Ascending aorta (tissue), 2 donors: Measurements from ENCODE around the gene COX10. TPM values are rescaled to one million over a fixed set of nuclear protein-coding genes. Genes with fewer than 3 reads are reported as not detected.

ENCODE experiments used
- DNase-seq, 2 donors: peaks; one replicate each; pipeline ENCODE4 v3.0.0-alpha.2; 2019; ENCODE audit warnings: low spot score in 2 of 2
- H3K27ac ChIP-seq, 2 donors: fragments of 200-600 bp; sonication (generic); one replicate each; pipeline ENCODE4 v1.5.1; 2016 to 2017; ENCODE audit warnings: mild to moderate bottlenecking in 1 of 2
- H3K27me3 ChIP-seq: fragments of 200-600 bp; sonication (generic); one replicate; pipeline ENCODE4 v1.5.1; 2017
- H3K36me3 ChIP-seq, 2 donors: fragments of 200-600 bp; sonication (generic); one replicate each; pipeline ENCODE4 v1.5.1; 2016
- H3K4me1 ChIP-seq, 2 donors: fragments of 200-600 bp; sonication (generic); one replicate each; pipeline ENCODE4 v1.5.1; 2016 to 2017; ENCODE audit warnings: mild to moderate bottlenecking in 1 of 2
- H3K4me3 ChIP-seq, 2 donors: fragments of 200-600 bp; sonication (generic); one replicate each; pipeline ENCODE4 v1.5.1; 2016 to 2017; ENCODE audit warnings: mild to moderate bottlenecking in 1 of 2
- H3K9me3 ChIP-seq, 2 donors: fragments of 200-600 bp; sonication (generic); one replicate each; pipeline ENCODE4 v1.5.1; 2016
- intact Hi-C: fragments of 100-400 bp; cut with DNase I; formaldehyde crosslinking; loops from one replicate; pipeline ENCODE4 v1.15.1; 2023
- total RNA-seq: library from RNA; depleted of rRNA; stranded (reverse); fragments of >200 nt; gene quantifications from one replicate; pipeline ENCODE4 v1.1.0, GENCODE V29; 2016
- TF ChIP-seq, protein P1 (sequence below), 3 experiments: fragments of 200-600 bp in 2 of 3; fragments of 450-650 bp in 1 of 3; sonication (generic) in 2 of 3; IDR thresholded peaks; one replicate each; pipeline ENCODE4 v1.5.1; 2016 to 2019; ENCODE audit warnings: antibody characterized with exemption in 3 of 3, mild to moderate bottlenecking in 1 of 3, moderate library complexity in 1 of 3

The COX10 gene
- total RNA-seq, 1 donor from 2014 or later: 6.4 TPM

DNA sequence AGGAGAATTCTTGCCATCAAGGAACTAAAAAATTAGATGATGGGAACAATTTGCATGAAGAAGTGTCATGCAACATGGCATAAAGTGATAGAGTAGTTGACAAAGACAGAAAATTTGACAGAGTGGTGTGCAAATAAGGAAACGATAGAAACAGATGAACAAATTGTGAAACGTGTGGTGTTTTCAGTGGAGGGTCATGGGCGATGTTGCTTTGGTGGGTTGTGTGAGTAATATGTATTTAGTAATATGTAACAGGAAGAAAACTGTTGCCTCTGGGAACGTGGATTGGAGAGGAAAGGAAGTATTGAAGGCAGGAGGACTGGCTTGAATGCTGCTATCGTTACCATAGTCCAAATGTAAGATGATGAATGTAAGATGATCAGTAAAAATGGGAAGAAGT is 3.6 kb downstream of the COX10 start:
- intact Hi-C loops: no loop called here

DNA sequence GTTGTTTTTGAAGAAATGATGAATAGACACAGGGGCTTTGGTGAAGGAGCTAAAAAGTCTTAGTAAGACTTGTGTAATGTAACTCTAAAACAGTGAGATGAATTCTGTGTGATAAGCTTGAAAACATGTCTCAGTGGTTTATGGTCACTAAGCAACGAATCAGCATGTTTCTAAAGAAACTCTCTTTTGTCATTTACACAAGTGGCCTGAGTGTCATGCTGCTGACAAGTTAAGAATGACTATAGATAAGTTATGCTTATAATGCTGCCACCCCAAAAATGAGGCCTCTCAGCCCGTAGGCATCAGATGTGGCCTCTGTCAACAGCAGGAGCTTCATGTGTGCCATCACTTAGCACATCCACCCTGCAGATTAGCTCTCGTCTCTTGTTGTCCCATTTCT is 8.7 kb downstream of the COX10 start:
- TF ChIP-seq, protein P1, sequence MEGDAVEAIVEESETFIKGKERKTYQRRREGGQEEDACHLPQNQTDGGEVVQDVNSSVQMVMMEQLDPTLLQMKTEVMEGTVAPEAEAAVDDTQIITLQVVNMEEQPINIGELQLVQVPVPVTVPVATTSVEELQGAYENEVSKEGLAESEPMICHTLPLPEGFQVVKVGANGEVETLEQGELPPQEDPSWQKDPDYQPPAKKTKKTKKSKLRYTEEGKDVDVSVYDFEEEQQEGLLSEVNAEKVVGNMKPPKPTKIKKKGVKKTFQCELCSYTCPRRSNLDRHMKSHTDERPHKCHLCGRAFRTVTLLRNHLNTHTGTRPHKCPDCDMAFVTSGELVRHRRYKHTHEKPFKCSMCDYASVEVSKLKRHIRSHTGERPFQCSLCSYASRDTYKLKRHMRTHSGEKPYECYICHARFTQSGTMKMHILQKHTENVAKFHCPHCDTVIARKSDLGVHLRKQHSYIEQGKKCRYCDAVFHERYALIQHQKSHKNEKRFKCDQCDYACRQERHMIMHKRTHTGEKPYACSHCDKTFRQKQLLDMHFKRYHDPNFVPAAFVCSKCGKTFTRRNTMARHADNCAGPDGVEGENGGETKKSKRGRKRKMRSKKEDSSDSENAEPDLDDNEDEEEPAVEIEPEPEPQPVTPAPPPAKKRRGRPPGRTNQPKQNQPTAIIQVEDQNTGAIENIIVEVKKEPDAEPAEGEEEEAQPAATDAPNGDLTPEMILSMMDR (IDR thresholded peaks at IDR 0.05): no peak
- no peaks in the 10 kb centered on the region for H3K27me3 ChIP-seq
- no peaks in the 10 kb centered on the region for H3K4me1 ChIP-seq
- intact Hi-C loops: no loop called here
- H3K27ac ChIP-seq: no peak overlapping the region
- H3K4me3 ChIP-seq: no peak overlapping the region
- peaks cover 8 to 34% of the 10 kb centered on the region in 2 donors for H3K36me3 ChIP-seq
- DNase-seq: no peak
- no peaks in the 10 kb centered on the region for H3K9me3 ChIP-seq

More for the DNA sequence above, 3.6 kb downstream of the COX10 start:
- Histone ChIP-seq H3K4me1 (peaks cover 0 to 15% of the 10 kb centered on the region in 2 donors), H3K4me3 (no peak overlapping the region), H3K9me3 (no peaks in the 10 kb centered on the region), H3K36me3 (peaks cover 5 to 24% of the 10 kb centered on the region in 2 donors), H3K27me3 (no peaks in the 10 kb centered on the region), H3K27ac (no peak overlapping the region)
- DNase-seq: no peak
- TF ChIP-seq, protein P1 (IDR thresholded peaks at IDR 0.05): no peak

DNA sequence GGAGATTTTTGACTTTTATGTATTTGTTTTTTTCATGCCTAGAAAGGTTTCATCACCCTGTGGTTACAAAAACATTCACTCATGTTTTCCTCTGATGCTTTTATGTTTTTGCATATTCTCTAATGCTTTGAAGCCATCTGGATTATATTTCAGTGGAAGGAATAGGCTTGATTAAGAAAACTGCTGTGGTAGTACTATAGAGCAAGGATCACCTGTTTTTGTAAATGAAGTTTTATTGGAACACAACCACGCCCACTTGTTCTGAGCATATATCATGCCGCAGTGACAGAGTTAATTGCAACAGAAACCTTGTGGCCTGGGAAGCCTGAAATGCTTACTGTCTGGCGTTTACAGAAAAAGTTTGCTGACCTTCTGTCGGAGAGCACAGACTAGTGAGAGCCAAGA is 11.5 kb downstream of the COX10 start:
- Histone ChIP-seq H3K4me3 (no peak overlapping the region), H3K27ac (no peak overlapping the region), H3K4me1 (no peaks in the 10 kb centered on the region), H3K9me3 (no peaks in the 10 kb centered on the region), H3K27me3 (no peaks in the 10 kb centered on the region), H3K36me3 (peaks cover 8 to 25% of the 10 kb centered on the region in 2 donors)
- TF ChIP-seq, protein P1 (IDR thresholded peaks at IDR 0.05): no peak
- no peak for DNase-seq
- intact Hi-C loops: no loop called here

DNA sequence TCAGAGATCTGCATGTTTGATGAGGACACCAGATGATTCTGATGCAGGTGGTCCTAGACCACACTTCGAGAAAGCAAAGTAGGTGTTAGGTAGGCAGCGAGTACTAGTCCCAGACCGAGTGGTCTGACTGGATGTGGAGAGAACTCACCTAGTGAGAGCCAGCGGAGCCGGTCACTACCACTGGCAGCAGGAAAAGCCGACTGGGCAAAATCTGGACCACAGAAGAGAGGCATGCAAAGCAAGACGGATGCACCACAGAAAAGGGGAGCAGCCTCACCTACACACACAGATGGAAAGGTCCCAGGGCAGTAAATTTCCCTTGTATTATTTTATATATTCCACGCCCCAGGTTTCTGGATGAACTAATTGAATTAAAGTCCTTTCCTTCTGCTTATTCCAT is 13.5 kb downstream of the COX10 start:
- intact Hi-C loops: no loop called here

DNA sequence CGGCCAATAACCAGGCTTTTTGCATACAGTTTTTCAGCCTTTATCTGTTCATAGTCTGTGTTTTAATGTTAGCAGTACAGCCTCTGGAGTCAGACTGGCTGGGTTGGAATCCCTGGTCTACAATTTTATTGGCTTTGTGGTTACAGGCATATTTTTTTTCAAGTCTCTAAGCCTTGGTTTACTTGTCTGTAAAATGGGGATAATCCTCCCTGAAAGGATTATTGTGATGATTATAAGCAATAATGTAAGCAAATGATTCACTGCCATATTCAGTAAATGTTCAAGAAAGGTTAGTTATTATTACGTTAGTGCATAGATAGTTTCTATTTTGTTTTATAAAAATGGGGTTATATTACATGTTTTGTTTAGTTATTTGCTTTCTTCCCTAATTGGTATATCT is 15.7 kb downstream of the COX10 start:
- intact Hi-C loops: no loop called here
- TF ChIP-seq, protein P1 (IDR thresholded peaks at IDR 0.05): no peak
- no peaks in the 10 kb centered on the region for H3K4me1 ChIP-seq
- H3K36me3 ChIP-seq: peaks cover 3 to 6% of the 10 kb centered on the region in 2 donors
- no peaks in the 10 kb centered on the region for H3K27me3 ChIP-seq
- no peak overlapping the region for H3K4me3 ChIP-seq
- H3K9me3 ChIP-seq: no peaks in the 10 kb centered on the region
- no peak for DNase-seq
- no peak overlapping the region for H3K27ac ChIP-seq

More for the DNA sequence above, 13.5 kb downstream of the COX10 start:
- H3K36me3 ChIP-seq: peaks cover 3 to 10% of the 10 kb centered on the region in 2 donors
- no peaks in the 10 kb centered on the region for H3K9me3 ChIP-seq
- no peak for DNase-seq
- no peak overlapping the region for H3K4me3 ChIP-seq
- H3K27me3 ChIP-seq: no peaks in the 10 kb centered on the region
- TF ChIP-seq, protein P1 (IDR thresholded peaks at IDR 0.05): no peak
- no peak overlapping the region for H3K27ac ChIP-seq
- H3K4me1 ChIP-seq: no peaks in the 10 kb centered on the region

DNA sequence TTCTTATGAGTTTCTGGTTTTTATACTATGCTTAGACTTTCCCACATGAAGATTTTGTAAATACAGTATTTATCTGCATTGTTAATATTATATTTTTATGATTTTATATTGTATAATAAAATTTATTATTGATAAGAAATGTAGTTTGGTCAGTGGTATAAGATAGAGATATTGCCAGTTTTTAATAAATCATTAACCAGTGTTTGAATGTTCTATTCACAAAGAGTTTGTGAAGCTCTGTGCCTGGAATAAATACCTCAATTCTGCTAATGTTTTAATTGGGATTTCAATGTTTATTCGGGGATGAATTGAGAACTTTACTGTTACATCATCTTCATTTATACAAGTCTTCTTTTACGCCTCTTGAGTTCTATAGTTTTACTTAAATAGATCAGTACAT is 16.9 kb downstream of the COX10 start:
- Histone ChIP-seq H3K27me3 (no peaks in the 10 kb centered on the region), H3K9me3 (no peaks in the 10 kb centered on the region), H3K4me1 (no peaks in the 10 kb centered on the region), H3K36me3 (peaks cover 0 to 5% of the 10 kb centered on the region in 2 donors), H3K4me3 (no peak overlapping the region), H3K27ac (no peak overlapping the region)
- no peak for DNase-seq
- TF ChIP-seq, protein P1 (IDR thresholded peaks at IDR 0.05): no peak
- intact Hi-C loops: no loop called here
